Breast epithelium (tissue), 3 donors: ENCODE measurements around the gene FAM32A.

Experiments used
- CTCF ChIP-seq, 3 donors: fragments of 450-650 bp; IDR thresholded peaks; one replicate each; pipeline ENCODE4 v1.5.1; 2016 to 2017; ENCODE audit warnings: antibody characterized with exemption in 3 of 3, mild to moderate bottlenecking in 3 of 3, moderate library complexity in 3 of 3
- POLR2A ChIP-seq: fragments of 450-650 bp; IDR thresholded peaks from one replicate; pipeline ENCODE4 v1.6.1; 2016; ENCODE audit warnings: antibody characterized with exemption, mild to moderate bottlenecking, moderate library complexity

GRCh38 chr19:16233081-16233776 lies 48.0 kb downstream of the FAM32A start:
- TF ChIP-seq CTCF (IDR thresholded peaks at IDR 0.05): no peak
- TF ChIP-seq POLR2A: no peak
